ENCODE data around the gene CDT1. TPM values are rescaled to one million over a fixed set of nuclear protein-coding genes. Genes with fewer than 3 reads are reported as not detected.

The CDT1 gene
- polyA plus RNA-seq, 1 experiment: 2.4 TPM

DNA sequence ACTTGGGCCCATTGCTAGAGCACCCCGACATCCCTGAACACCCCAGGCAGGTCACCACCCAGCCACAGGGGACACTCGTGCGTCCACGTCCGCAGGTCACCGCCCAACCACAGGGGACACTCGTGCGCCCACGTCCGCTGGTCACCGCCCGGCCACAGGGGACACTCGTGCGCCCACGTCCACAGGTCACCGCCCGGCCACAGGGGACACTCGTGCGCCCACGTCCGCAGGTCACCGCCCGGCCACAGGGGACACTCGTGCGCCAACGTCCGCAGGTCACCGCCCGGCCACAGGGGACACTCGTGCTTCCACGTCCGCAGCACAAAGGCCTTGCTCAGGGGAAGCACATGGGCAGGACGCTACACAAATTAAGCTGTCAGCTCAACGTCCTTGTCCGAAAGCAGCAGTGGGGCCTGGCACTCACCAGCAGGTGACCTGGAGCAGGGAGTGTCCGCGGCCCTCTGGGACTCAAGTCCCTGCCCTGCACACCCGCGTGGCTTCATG is 35.5 kb downstream of the CDT1 start:
- no peak for DNase-seq (ENCODE audit: low read depth)
- H3K4me3 ChIP-seq (ENCODE audit: low read depth, low read length): no peak overlapping the region
- peaks cover 27% of the 10 kb centered on the region for H3K36me3 ChIP-seq (ENCODE audit: control insufficient read depth, insufficient read depth, low read length)
- CTCF ChIA-PET: interaction anchor here (0.8 kb wide), 1 partner anchor 27 kb away, joined by 3 read pairs; no protein-coding TSS in a partner anchor
- POLR2A ChIA-PET: no interaction called here
- H3K27me3 ChIP-seq (ENCODE audit: control insufficient read depth, insufficient read depth, low read length): no peaks in the 10 kb centered on the region
- TF ChIP-seq, protein P1, sequence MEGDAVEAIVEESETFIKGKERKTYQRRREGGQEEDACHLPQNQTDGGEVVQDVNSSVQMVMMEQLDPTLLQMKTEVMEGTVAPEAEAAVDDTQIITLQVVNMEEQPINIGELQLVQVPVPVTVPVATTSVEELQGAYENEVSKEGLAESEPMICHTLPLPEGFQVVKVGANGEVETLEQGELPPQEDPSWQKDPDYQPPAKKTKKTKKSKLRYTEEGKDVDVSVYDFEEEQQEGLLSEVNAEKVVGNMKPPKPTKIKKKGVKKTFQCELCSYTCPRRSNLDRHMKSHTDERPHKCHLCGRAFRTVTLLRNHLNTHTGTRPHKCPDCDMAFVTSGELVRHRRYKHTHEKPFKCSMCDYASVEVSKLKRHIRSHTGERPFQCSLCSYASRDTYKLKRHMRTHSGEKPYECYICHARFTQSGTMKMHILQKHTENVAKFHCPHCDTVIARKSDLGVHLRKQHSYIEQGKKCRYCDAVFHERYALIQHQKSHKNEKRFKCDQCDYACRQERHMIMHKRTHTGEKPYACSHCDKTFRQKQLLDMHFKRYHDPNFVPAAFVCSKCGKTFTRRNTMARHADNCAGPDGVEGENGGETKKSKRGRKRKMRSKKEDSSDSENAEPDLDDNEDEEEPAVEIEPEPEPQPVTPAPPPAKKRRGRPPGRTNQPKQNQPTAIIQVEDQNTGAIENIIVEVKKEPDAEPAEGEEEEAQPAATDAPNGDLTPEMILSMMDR (IDR thresholded peaks at IDR 0.05; ENCODE audit: insufficient read depth, low read depth, low read length): no peak

DNA sequence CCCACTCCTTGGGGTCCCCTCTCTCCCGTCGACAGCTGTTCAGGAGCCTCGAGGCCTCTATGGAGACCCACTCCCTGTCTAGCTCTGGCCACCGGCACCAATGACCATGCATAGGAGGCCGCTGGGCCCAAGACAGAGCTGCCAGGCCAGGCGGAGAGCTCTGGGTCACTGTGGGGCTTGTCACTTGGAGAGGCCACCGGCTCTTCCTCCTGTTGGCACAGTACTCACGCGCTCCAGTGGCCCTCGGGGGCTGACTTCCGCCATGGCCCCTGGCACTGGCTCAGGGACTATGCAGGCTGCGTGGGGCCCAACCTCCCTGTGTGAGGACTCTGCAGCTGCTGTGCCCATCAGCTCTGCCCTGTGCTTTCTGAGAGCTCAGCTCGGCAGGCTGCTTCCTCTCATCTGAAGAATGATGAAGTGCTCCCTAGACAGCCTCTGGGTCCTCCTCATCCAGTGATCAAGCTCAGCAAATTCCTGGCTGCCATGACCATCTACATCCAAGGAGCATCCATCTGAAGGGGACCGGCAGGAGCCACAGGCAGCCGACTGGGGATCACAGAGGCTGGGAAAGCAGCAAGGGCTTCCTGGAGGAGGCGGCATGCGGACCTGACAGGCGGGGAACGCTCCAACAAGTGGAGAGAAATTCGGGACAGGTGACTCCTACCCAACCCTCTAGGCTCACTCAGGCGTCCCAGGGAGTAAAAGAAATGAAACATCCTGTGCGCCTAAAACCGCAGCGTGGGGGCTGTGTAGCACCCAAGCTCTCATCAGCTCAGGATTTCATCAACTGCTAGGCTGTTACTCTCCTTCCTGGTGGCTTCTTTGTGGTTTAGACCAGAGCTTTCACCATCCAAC is 36.4 kb downstream of the CDT1 start:
- H3K4me3 ChIP-seq (ENCODE audit: low read depth, low read length): no peak overlapping the region
- ChIA-PET POLR2A (no interaction called here), CTCF (interaction anchor here (1.1 to 1.5 kb wide), 3 partner anchors 10 to 254 kb away, joined by 3 to 4 read pairs (median 3); partner anchors contain the start of gene ACSF3)
- H3K27me3 ChIP-seq (ENCODE audit: control insufficient read depth, insufficient read depth, low read length): no peaks in the 10 kb centered on the region
- TF ChIP-seq, protein P1 (IDR thresholded peaks at IDR 0.05; ENCODE audit: insufficient read depth, low read depth, low read length): no peak
- DNase-seq (ENCODE audit: low read depth): no peak
- peaks cover 25% of the 10 kb centered on the region for H3K36me3 ChIP-seq (ENCODE audit: control insufficient read depth, insufficient read depth, low read length)

DNA sequence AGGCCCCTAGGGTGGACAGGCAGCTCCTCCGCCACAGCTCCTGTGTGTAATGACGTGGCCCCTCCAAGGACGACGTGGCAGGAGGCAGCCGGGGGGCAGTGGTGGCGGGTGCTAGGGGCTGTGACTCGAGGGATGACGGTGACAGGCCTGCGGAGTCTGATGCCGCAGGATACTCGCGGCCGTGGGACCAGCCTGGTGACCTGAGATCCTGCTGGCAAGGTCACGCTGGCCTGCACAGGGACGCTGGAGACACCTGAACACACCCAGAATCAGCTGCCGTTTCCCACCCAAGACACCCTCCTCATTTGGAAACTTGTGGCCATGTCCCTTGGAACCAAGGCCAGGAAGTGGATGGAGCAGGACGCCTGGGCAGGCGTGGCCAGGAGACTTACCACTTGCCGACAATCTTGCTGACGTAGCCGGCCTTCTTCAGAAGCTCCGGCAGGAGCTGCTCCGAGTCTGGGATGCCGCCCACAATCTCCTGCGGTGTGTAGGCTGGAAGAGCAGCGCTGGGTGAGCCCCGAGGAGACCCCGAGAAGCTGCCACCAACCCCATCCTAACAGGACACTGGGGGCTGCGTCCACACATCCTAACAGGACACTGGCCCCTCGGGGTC is 37.1 kb downstream of the CDT1 start:
- CTCF ChIA-PET: interaction anchor here (1.1 to 1.5 kb wide), 3 partner anchors 11 to 253 kb away, joined by 3 to 4 read pairs (median 3); partner anchors contain the start of gene ACSF3
- POLR2A ChIA-PET: no interaction called here
- TF ChIP-seq, protein P1 (IDR thresholded peaks at IDR 0.05; ENCODE audit: insufficient read depth, low read depth, low read length): no peak

DNA sequence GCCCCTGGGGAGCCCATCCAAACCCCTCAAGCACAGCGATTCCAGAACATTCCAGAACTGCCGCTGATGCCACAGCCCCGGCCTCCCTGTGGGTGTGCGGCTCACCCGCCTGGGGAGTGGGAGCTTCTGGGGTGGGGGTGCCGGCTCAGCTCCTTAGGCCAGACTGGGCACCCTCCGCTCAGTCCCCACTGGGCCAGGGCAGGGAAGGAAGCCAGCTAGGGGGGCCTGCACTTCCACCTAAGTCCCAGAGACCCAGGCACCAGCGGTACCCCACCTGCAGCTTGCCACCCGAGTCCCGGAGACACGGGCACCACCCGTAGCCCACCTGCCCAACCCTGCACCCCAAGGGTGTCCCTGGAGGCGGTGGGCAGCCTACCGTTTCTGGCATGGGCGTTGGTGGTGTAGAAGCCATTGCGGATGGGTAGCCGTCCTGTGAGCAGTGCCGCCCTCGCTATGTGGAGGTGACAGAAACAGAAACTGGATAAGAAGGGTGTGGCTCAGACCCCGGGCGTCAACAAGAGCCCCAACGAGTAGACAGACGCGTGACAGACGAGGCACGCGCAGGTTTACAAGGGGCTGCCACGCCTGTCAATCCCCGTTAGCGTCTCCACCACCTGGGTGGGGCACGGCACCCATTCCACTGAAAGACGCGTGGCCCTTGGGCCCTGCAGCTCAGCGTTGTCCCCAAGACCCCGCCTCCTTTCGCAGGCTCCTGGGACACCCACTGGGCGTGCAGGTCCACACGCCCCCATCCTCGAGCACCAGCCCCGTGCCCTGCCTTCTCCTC is 38.1 kb downstream of the CDT1 start:
- Histone ChIP-seq H3K27me3 (ENCODE audit: control insufficient read depth, insufficient read depth, low read length) (no peaks in the 10 kb centered on the region), H3K36me3 (ENCODE audit: control insufficient read depth, insufficient read depth, low read length) (peaks cover 25% of the 10 kb centered on the region), H3K4me3 (ENCODE audit: low read depth, low read length) (no peak overlapping the region)
- POLR2A ChIA-PET: no interaction called here
- no peak for DNase-seq (ENCODE audit: low read depth)
- TF ChIP-seq, protein P1 (IDR thresholded peaks at IDR 0.05; ENCODE audit: insufficient read depth, low read depth, low read length): no peak
- CTCF ChIA-PET: interaction anchor here (1.5 kb wide), 1 partner anchor 16 kb away, joined by 3 read pairs; no protein-coding TSS in a partner anchor

More for the DNA sequence above, 37.1 kb downstream of the CDT1 start:
- no peaks in the 10 kb centered on the region for H3K27me3 ChIP-seq (ENCODE audit: control insufficient read depth, insufficient read depth, low read length)
- DNase-seq (ENCODE audit: low read depth): no peak
- peaks cover 25% of the 10 kb centered on the region for H3K36me3 ChIP-seq (ENCODE audit: control insufficient read depth, insufficient read depth, low read length)
- no peak overlapping the region for H3K4me3 ChIP-seq (ENCODE audit: low read depth, low read length)
